ENCODE measurements around the gene UBE2J2. TPM values are rescaled to one million over a fixed set of nuclear protein-coding genes. Genes with fewer than 3 reads are reported as not detected.

The UBE2J2 gene
- total RNA-seq, 2 donors from 2014 or later, result 43.1 to 83.3 TPM

DNA sequence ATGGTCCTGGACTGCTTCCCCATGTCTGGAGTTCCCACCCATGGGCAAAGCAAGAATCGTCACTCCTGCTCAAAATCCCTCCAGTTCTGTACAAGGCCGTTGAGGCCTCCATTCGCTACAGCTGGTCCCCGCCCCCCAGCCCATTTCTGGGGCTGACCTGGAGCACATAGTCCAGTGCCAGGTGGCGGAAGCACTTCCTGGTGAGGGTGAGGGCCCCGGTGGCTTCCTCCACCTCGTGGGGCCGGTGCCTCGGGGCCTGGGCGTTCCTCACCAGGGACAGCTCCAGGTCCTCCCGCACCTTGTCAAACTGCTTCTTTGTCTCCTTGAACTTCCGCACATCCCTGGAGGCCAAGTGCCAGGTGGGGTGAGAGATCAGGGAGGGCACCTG, 26.7 kb upstream of the UBE2J2 start:
- H3K4me1 ChIP-seq, result peaks cover 10% of the 10 kb centered on the region
- intact Hi-C loops (cut with DNase I), result no loop called here
- no peaks in the 10 kb centered on the region for H3K36me3 ChIP-seq
- DNase-seq, result no peak
- H3K27ac ChIP-seq, result no peak overlapping the region
- no peak overlapping the region for H3K9ac ChIP-seq (ENCODE audit: low read depth in 2 of 2, low read length in 2 of 2)
- H3K4me3 ChIP-seq, result no peak overlapping the region
- H3K9me3 ChIP-seq, result no peaks in the 10 kb centered on the region
- TF ChIP-seq, protein P1, sequence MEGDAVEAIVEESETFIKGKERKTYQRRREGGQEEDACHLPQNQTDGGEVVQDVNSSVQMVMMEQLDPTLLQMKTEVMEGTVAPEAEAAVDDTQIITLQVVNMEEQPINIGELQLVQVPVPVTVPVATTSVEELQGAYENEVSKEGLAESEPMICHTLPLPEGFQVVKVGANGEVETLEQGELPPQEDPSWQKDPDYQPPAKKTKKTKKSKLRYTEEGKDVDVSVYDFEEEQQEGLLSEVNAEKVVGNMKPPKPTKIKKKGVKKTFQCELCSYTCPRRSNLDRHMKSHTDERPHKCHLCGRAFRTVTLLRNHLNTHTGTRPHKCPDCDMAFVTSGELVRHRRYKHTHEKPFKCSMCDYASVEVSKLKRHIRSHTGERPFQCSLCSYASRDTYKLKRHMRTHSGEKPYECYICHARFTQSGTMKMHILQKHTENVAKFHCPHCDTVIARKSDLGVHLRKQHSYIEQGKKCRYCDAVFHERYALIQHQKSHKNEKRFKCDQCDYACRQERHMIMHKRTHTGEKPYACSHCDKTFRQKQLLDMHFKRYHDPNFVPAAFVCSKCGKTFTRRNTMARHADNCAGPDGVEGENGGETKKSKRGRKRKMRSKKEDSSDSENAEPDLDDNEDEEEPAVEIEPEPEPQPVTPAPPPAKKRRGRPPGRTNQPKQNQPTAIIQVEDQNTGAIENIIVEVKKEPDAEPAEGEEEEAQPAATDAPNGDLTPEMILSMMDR (IDR thresholded peaks at IDR 0.05), result no peak
- H3K27me3 ChIP-seq, result no peaks in the 10 kb centered on the region

DNA sequence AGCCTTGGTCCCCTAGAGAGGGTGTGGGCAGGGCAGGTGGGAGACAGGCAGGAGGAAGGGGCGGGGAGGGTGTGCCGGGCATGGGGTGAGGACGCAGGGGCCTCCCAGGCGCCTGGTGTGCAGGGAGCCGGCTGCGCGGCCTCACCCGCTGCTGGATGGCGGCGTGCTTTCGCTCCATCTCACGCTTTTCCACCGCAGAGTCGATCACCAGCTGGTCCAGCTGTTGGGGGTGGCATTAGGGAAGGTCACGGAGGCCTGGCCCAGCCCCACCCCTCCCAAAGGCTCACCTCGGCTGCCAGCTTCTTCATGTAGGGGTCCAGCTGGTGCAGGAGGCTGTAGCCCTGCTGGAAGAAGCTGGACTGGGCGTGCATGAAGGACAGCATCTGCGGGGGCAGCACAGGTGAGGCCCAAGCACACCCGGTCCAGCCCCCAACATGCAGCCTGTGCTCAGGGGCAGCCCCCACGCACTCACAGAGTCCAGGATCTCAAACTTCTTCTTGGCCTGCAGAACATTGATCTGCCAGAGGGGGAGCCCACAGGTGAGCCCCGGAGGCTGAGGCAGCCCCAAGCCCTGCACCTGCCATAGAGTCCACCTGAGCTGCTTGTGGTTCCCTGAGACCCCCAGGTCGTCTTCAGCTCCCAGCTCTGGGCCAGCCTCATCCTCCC, 26.2 kb upstream of the UBE2J2 start:
- no peaks in the 10 kb centered on the region for H3K9me3 ChIP-seq
- H3K4me1 ChIP-seq, result peaks cover 5% of the 10 kb centered on the region
- no peak for DNase-seq
- TF ChIP-seq, protein P1 (IDR thresholded peaks at IDR 0.05), result peak; percentile 23
- H3K4me3 ChIP-seq, result no peak overlapping the region
- H3K36me3 ChIP-seq, result no peaks in the 10 kb centered on the region
- H3K27me3 ChIP-seq, result no peaks in the 10 kb centered on the region
- no peak overlapping the region for H3K27ac ChIP-seq
- intact Hi-C loops (cut with DNase I), result loop anchor here (10.0 kb wide), 1 partner anchor 315 kb away; the partner anchor contains the start of gene PERM1
- H3K9ac ChIP-seq (ENCODE audit: low read depth in 2 of 2, low read length in 2 of 2), result no peak overlapping the region

DNA sequence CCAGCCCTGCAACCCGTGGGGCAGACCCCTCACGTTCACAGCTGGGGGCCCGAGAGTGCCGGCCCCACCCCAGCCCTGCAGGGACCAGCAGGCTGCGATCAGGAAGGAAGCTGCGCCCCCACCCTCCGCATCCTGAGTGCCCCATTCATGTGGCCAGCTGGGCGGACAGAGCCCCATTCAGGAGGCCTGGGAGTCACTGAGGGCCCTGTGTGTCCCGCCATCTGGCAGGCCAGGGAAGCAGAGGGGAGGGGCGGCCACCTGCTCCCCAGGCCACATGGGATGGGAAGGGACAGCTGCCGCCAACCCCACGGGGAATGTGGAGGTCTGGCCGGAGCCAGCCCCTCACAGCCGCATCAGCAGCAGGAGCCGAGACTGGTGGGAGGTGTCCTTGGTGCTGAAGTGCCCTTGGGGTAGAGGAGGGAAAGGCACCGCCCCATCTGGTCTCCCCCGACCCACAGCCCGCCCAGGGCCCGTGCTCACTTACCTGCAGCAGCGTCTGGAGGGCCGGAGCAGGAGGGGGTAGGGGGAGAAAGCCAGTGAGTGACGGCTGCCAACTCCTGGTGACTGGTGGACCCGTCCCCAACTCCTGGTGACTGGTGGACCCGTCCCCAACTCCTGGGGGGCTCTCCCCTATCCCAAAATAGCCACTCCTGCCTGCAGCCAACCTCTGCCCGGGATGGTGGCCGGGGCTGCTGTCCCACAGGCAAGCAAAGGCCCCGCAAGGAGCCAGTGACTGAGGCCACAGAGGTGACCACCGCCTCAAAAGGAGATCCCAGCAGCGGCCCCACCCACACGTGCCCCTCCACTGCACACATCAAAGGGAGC, 25.4 kb upstream of the UBE2J2 start:
- intact Hi-C loops (cut with DNase I), result loop anchor here (10.0 kb wide), 1 partner anchor 314 kb away; the partner anchor contains the start of gene PERM1
- H3K9me3 ChIP-seq, result no peaks in the 10 kb centered on the region
- no peaks in the 10 kb centered on the region for H3K4me1 ChIP-seq
- TF ChIP-seq, protein P1 (IDR thresholded peaks at IDR 0.05), result no peak
- H3K9ac ChIP-seq (ENCODE audit: low read depth in 2 of 2, low read length in 2 of 2), result no peak overlapping the region
- no peak overlapping the region for H3K4me3 ChIP-seq
- no peak for DNase-seq
- H3K36me3 ChIP-seq, result no peaks in the 10 kb centered on the region
- no peaks in the 10 kb centered on the region for H3K27me3 ChIP-seq
- H3K27ac ChIP-seq, result no peak overlapping the region

DNA sequence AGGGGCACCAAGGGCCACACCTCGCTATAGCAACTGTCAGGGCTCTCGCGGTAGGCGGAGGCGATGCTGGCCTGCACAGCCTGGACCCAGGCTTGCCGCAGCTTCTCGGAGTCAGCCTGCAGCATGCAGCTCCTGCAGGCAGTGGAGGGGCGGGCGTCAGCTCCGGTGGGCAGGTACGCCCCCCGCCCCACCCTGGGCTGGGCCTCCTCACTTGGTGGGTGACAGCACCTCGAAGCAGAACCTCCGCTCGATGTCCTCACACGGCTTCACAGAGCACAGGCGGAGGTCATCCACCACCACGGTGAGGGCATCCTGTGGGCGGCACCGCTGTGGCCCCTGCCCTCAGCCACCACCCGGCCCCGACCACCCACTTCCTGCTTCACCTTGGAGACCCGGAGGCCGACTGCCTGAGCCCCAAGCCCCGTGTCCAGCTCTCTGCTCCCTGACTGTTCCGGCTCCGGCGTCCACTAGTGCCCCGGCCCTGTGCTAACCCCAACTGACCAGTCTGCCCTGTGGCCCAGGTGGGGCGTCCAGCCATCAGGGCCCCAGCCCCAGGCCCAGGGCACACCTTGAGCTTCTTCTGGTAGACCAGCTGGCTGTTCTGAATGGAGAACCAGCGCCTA, 24.3 kb upstream of the UBE2J2 start:
- no peak for DNase-seq

More for the DNA sequence above, 24.3 kb upstream of the UBE2J2 start:
- Histone ChIP-seq H3K4me1 (no peaks in the 10 kb centered on the region), H3K9ac (ENCODE audit: low read depth in 2 of 2, low read length in 2 of 2) (no peak overlapping the region), H3K36me3 (no peaks in the 10 kb centered on the region), H3K9me3 (no peaks in the 10 kb centered on the region), H3K4me3 (no peak overlapping the region), H3K27me3 (no peaks in the 10 kb centered on the region), H3K27ac (no peak overlapping the region)
- TF ChIP-seq, protein P1 (IDR thresholded peaks at IDR 0.05), result no peak
- intact Hi-C loops (cut with DNase I), result loop anchor here (10.0 kb wide), 1 partner anchor 313 kb away; the partner anchor contains the start of gene PERM1

Measured in colonic mucosa (tissue), 4 donors.